HG02759 (cell line): ENCODE measurements around the gene MCFD2.
A peak's percentile ranks its signal among the peaks of the same experiment; 100 is the strongest.

Experiments
- ATAC-seq: cut with Tn5 transposase; IDR thresholded peaks from one replicate; pipeline ENCODE4 v1.9.1; 2021; ENCODE audit warnings: mild to moderate bottlenecking, moderate library complexity; ENCODE audit not compliant: unreplicated experiment

MCFD2 gene

DNA sequence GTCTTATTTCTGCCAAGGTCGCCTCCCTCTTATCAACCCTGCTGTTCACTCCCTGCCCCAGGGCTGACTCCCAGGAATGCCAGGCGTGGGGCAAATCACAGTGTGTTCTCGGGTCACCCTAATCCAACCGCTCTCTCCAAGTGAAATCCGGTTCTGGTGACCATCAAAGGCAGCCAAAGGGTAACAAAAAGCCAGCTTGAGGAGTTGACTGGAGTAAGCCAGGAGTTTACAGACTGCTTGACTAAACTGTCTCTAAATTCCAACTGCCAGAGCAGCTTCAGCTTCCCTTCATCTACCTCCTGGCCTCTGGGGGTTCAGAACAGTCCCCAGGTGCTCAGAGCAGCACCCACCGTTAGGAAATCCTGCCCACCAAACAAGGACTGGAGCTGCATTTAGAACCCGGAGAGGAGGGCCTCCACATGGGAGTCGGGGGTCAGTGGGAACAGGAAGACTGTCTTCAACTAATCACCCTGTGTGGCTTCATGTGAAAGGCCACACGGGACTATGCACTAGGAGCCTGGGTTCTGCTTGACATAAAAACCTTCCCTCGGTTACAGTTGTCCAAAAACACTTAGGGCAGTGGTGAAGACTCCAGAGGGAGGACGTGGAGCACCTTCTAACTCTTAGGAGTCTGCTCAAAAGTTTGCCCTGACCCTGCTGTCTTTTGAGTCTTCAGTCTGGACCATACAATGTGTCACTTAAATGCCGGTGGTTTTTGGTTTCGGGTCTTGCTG, 24.2 kb upstream of the MCFD2 start:
- ATAC-seq: no peak

- no peak for ATAC-seq
These were observed 21.9 kb upstream of the MCFD2 start for GRCh38 chr2:46937471-46937901.

DNA sequence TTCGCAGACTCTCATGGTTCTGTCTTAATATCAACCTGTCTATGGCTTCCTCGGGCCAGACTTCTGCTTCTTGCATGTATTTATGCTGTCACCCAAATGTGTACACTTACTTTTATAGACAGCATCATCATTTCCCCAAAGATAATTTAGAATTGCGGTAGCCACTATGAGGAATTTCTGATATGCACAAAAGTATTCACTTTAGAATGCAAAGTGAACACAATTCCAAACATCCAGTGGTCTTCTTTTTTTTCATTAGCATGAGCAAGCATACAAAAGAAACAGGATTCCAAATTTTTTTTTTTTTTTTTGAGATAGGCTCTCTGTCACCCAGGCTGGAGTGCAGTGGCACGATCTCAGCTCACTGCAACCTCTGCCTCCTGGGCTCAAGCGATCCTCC, 21.0 kb upstream of the MCFD2 start:
- ATAC-seq: no peak

GRCh38 chr2:46935071-46935470, 19.5 kb upstream of the MCFD2 start:
- ATAC-seq: no peak

DNA sequence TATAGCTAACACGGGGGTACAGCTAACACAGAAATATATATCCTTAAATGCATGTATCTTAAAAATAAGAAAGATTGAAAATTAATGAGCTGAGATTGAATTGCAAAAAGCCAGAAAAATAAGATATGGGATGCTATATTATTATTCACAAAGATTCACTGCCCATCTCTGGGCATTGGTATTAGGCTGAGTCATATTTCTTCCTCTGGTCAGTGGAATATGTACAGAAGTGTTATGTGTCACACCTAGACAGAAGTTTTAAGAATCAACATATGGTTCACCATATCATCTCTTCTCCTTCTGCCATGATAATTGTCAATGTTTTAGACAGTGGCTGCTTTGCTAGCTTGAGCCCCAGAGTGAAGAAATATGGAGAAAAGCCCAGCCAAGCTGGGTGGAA, 14.0 kb upstream of the MCFD2 start:
- ATAC-seq: no peak

- ATAC-seq: no peak
These were observed 11.3 kb upstream of the MCFD2 start for GRCh38 chr2:46926863-46927262.

- ATAC-seq: no peak
These were observed 10.1 kb upstream of the MCFD2 start for GRCh38 chr2:46925474-46926351.

DNA sequence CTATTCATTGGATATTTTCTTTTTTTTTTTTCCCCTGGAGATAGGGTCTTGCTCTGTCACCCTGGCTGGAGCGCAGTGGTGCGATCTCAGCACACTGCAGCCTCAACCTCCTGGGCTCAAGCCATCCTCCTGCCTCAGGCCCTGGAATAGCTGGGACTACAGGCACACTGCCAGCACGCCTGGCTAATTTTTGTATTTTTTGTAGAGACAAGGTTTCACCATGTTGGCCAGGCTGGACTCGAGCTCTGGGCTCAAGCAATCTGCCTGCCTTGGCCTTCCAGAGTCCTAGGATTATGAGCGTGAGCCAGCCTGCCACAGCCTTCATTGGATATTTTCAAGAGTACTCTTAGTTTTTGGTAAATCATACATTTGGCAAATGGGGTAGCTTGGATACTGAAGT, 9.0 kb upstream of the MCFD2 start:
- no peak for ATAC-seq

DNA sequence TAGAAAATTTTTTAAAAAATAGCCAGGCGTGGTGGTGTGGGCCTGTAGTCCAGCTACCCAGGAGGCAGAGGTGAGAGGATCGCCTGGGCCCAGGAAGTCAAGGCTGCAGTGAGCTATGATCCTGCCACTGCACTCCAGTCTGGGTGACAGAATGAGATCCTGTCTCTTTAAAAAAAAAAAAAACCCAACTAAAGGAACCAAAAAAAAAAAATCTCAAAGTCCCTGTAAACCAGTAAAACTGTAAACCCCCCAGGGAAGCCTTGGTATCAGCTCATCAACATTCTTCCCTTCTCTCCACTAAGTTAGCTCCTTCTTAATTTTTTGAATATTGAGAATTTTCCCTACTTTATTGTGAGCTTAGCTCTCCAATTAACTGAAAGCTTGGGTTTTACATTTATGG, 8.4 kb upstream of the MCFD2 start:
- no peak for ATAC-seq

DNA sequence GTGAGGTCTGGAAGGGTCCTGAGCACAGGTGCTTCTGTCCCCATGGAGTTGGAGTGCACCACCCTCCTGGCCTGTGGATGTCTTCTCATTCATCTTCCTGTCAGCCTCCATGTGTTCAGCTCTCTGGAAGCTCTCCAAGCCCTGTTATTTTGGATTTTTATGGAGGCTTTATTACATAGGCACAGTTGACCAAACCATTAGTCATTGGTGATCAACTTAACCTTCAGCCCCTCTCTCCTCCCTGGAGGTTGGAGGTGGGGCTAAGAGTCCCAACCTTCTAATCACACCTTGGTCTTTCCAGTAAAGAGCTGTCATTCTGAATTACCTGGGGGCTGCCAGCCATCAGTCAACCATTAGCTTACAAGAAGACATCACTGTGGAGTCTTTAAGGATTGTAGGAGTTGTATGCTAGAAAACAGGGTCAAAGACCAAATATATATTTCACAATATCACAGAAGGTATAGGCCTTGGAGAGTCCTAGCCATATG, 7.5 kb upstream of the MCFD2 start:
- ATAC-seq: no peak

GRCh38 chr2:46922606-46923005, 7.0 kb upstream of the MCFD2 start:
- ATAC-seq: no peak

DNA sequence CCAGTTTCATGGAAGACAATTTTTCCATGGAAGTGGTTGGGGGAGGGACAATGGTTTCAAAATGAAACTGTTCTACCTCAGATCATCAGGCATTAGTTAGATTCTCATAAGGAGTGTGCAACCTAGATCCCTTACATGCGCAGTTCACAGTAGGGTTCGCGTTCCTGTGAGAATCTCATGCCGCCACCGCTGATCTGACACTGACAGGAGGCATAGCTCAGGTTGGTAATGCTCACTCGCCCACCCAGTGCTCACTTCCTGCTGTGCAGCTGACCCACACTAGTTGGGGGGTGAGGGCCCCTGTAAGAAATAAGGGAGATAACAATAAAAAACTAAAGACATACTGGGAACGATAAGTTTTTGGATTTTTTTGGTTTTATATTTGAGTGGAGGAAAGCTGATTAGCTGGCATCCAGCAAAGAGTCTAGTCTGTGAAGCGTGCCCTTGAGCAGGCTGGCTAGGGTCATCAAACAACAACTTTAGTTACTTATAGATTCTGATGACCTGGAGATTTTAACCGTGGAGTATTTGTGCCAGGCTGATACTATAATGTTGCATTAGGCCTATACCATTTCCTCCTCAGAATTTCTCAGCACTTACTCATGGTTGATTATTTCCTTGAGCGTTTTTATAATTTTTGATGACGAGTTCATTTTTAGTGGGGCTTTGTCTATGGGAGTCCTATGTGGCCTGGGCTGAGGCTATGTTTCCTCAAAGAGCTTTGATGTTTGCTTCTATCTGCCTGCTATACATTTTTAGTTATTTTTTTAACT, 6.3 kb upstream of the MCFD2 start:
- ATAC-seq: no peak

DNA sequence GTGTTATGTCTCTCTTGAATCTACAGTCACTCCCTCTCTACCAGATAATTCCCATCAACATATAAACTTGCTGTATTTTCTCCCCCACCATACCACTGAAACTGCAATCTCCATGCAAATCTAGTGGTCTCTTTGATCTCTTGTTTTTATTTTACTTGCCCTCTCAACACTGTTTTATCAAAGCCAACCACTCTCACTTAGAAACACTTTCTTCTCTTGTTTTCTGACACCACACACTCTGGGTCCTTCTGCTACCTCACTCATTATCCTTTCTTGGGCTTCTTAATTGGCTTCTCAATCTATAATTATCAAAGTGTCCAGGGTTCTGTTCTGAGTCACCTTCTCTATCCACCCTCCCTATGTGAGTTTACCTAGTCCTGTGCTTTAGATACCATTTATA, 2.0 kb upstream of the MCFD2 start:
- ATAC-seq: no peak

- ATAC-seq: peak; percentile 92
These were observed 415 bp upstream of the MCFD2 start for GRCh38 chr2:46915811-46916630.

DNA sequence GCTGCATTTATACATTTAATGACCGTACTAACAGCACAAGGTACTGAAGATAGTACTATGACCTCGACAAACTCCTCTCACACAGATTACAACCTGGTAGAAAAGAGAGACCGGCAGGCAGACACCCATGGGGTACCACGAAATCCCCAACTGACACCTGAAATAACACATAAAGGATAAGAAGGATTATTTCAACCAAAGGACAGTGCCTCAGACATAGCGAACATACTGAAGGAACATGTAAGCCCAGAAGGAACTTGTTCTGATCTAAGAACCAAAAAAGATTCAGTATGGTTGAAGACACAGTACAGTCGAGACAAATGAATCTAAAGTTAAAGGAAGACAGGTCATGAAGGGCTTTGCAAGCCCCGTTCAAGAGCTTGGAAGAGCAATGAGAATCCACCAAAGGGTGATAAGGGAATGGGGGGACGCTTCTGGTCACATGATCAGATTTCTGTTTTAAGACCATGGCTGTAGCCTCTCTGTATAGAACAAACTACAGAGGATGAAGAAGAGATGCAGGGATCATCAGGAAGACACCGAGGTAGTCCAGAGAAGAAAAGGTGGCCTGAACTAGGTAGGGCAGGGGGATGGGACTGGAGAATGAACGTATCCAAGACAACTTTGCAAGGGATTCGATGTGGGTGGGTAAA, 902 bp downstream of the MCFD2 start:
- no peak for ATAC-seq

DNA sequence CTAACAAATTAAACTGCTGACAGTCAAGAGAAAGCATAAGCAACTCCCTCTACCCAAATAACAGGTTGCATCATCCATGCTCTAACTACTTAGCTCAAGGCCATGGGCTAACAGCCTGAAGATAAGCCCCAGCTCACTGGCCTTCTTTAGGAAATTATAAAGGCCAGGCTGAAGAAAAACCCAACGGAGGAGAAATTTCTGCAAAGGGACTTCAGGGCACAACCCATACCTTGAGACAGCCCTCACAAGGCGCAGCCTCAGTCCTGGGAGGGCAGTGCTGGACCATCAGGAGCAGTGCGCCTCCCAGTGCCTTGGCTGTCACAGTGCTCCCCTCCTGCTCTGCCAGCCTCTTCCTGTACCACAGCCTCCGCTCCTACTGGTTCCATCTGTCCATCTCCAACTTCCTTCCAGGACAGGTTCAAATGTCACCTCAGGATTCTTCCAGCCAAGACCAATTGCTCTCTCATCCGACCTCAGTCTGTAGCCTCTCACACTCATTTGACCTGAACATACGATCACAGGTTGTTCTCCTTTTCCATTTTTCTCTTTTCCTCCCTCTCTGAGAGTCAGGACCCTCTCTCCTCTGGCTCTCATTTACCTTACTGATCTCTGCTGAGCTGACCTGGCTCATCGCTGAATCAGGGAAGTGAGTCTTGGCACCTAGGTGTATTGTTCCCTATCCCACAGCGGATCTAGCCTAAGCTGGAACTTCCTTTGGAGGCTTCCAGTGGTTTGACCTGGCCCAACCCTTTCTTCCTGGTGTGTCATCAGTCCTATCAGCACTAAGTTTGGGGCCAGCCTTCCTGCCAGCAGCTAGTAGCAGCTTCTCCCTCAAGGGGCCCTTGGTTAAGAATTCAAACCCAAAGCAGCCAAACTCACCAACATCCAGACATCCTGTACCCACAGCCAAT, 1.9 kb downstream of the MCFD2 start:
- ATAC-seq: no peak

DNA sequence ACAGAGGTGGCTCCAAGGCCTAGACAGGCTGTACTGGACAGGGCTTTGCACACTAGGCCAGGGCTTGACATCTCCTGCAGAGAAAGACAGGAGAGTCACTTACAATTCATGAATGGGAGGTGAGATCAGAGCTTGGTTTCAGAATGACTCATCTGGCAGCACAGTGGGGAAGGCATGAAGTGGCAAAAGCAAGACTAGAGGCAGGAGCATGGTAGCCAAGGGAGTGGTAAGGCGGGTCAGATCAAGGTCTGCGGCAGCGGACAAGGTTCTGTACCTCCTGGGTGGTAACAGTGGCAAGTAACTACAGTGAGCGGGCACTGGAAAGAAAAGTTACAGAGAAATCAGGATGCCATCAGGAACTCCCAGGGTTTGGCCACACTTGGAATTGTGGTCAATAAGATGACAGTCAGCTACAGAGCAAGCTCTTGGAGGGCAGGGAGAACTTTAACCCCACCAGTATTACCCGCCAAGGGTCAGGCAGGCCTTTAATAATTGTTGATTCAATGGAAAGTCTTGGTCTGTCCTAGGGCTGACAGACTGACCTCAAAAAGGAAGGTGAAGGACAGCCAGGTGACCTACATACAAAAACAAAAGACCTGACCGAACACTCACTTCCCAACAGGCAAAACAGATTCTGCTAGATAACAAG, 5.7 kb downstream of the MCFD2 start:
- peak; percentile 95 for ATAC-seq

DNA sequence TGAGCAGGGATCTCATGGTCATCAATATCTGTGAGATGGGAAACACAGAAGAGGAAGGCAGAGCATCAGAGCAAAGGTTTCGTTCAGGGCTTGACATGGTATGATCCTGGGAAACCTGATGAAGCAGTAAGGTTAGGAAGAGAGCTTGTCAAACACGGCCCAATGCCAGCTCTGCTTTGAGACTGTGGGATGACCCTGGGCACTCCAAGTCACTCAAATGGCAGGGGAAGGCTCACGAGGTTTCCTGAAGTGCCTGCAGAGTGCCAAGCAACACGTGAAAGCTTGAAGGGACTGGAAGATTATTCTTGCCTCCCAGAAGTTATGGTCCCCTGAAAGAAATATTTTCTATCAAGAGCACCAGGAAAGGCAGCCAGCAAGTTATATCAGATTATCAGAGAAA, 6.5 kb downstream of the MCFD2 start:
- no peak for ATAC-seq
